OCI-LY1 (cell line): ENCODE data around the gene PRM1.

Experiments used
- H2AFZ ChIP-seq: fragments of 200-600 bp; sonication (generic), shearing (Covaris generic); 2 replicates; pipeline ENCODE4 v1.6.0; 2014; ENCODE audit warnings: antibody characterized with exemption, mild to moderate bottlenecking, low read length
- H3F3A ChIP-seq: fragments of 200-600 bp; sonication (generic), shearing (Covaris generic); 2 replicates; pipeline ENCODE4 v1.6.0; 2014; ENCODE audit warnings: mild to moderate bottlenecking, antibody characterized with exemption, low read length, moderate library complexity; ENCODE audit not compliant: insufficient read depth
- H3K27ac ChIP-seq: fragments of 200-600 bp; sonication (generic); 2 replicates; pipeline ENCODE4 v1.5.1; 2014; ENCODE audit warnings: low read length, mixed run types, mild to moderate bottlenecking, low read depth; ENCODE audit not compliant: poor library complexity, severe bottlenecking
- H3K27me3 ChIP-seq: fragments of 200-600 bp; sonication (generic); 2 replicates; pipeline ENCODE4 v1.6.0; 2014; ENCODE audit warnings: antibody characterized with exemption, mild to moderate bottlenecking, low read length, moderate library complexity; ENCODE audit not compliant: insufficient read depth
- H3K36me3 ChIP-seq: fragments of 200-600 bp; sonication (generic); 2 replicates; pipeline ENCODE4 v1.6.1; 2014; ENCODE audit warnings: mild to moderate bottlenecking, antibody characterized with exemption, low read length, moderate library complexity, mixed read lengths; ENCODE audit not compliant: insufficient read depth
- H3K4me1 ChIP-seq: fragments of 200-600 bp; sonication (generic); 2 replicates; pipeline ENCODE4 v1.5.1; 2014; ENCODE audit warnings: mild to moderate bottlenecking, low read length, moderate library complexity; ENCODE audit not compliant: insufficient read depth, severe bottlenecking
- H3K4me2 ChIP-seq: fragments of 200-600 bp; sonication (generic), shearing (Covaris generic); 2 replicates; pipeline ENCODE4 v1.6.1; 2014; ENCODE audit warnings: low read length
- H3K4me3 ChIP-seq: fragments of 200-600 bp; sonication (generic); 2 replicates; pipeline ENCODE4 v1.5.1; 2014; ENCODE audit warnings: low read length, low read depth, mild to moderate bottlenecking, mixed read lengths; ENCODE audit not compliant: poor library complexity, severe bottlenecking
- H3K79me2 ChIP-seq: fragments of 200-600 bp; shearing (Covaris generic); 2 replicates; pipeline ENCODE4 v1.6.1; 2016; ENCODE audit warnings: mixed run types, low read length, mixed read lengths; ENCODE audit not compliant: insufficient read depth
- H3K9ac ChIP-seq: fragments of 200-600 bp; sonication (generic), shearing (Covaris generic); 2 replicates; pipeline ENCODE4 v1.6.1; 2014; ENCODE audit warnings: mild to moderate bottlenecking, low read length, mixed read lengths
- H3K9me2 ChIP-seq: fragments of 200-600 bp; sonication (generic), shearing (Covaris generic); 2 replicates; pipeline ENCODE4 v1.6.1; 2014; ENCODE audit warnings: low read depth, mild to moderate bottlenecking, low read length, mixed read lengths
- H3K9me3 ChIP-seq: fragments of 200-600 bp; shearing (Covaris generic); 2 replicates; pipeline ENCODE4 v1.6.1; 2014; ENCODE audit warnings: low read length, mixed read lengths
- H4K20me1 ChIP-seq: fragments of 200-600 bp; sonication (generic), shearing (Covaris generic); 2 replicates; pipeline ENCODE4 v1.6.0; 2016; ENCODE audit warnings: mild to moderate bottlenecking, low read length; ENCODE audit not compliant: insufficient read depth
- CTCF ChIP-seq: fragments of 200-600 bp; sonication (generic), shearing (Covaris generic); IDR thresholded peaks from 2 replicates; pipeline ENCODE4 v1.5.1; 2017; ENCODE audit warnings: mild to moderate bottlenecking, antibody characterized with exemption, low read length, moderate library complexity, mixed read lengths
- EZH2 ChIP-seq: fragments of 200-600 bp; sonication (generic), shearing (Covaris generic); IDR thresholded peaks from 2 replicates; pipeline ENCODE4 v1.8.0; 2017; ENCODE audit warnings: borderline replicate concordance, mixed run types, mild to moderate bottlenecking, antibody characterized with exemption, low read length, moderate library complexity, mixed read lengths

PRM1 gene

GRCh38 chr16:11307639-11308492 lies 26.7 kb upstream of the PRM1 start:
- no peak for TF ChIP-seq CTCF
- no peak for TF ChIP-seq EZH2
- Histone ChIP-seq H3K9me3 (peaks cover 12% of the 10 kb centered on the region; the same call in 1 of the 2 replicates), H3K4me3 (no peak overlapping the region), H3K4me2 (no peak overlapping the region), H3K27me3 (no peaks in the 10 kb centered on the region), H3K36me3 (no peaks in the 10 kb centered on the region), H3K9me2 (no peaks in the 10 kb centered on the region), H3K27ac (peak overlapping the region; percentile 94), H4K20me1 (no peaks in the 10 kb centered on the region), H3K9ac (no peak overlapping the region), H3F3A (no peaks in the 10 kb centered on the region), H3K79me2 (no peaks in the 10 kb centered on the region), H2AFZ (no peak overlapping the region), H3K4me1 (peaks cover 60% of the 10 kb centered on the region)

- Histone ChIP-seq H3F3A (no peaks in the 10 kb centered on the region), H3K4me1 (peaks cover 53% of the 10 kb centered on the region), H3K27ac (no peak overlapping the region), H3K4me3 (no peak overlapping the region), H3K79me2 (no peaks in the 10 kb centered on the region), H3K4me2 (no peak overlapping the region), H3K27me3 (no peaks in the 10 kb centered on the region), H3K9me2 (no peaks in the 10 kb centered on the region), H4K20me1 (no peaks in the 10 kb centered on the region), H3K9ac (no peak overlapping the region), H2AFZ (no peak overlapping the region), H3K9me3 (peaks cover 12% of the 10 kb centered on the region; the same call in 1 of the 2 replicates), H3K36me3 (no peaks in the 10 kb centered on the region)
- TF ChIP-seq EZH2 (no peak), CTCF (no peak)
Observed at GRCh38 chr16:11306997-11307638, 26.0 kb upstream of the PRM1 start.

DNA sequence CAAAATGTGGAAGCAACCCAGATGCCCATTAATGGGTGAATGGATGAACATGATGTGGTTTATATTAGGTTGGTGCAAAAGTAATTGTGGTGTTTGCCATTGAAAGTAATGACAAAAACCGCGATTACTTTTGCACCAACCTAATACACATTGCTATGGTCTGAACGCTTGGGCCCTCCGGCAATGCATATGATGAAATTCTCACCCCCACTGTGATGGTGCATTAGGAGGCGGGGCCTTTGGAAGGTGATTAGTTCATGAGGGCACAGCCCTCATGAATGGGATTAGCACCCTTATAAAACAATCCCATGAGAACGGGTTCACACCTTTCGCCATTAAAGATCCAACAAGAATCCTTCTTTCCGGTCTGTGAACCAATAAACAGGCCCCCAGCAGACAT lies 25.3 kb upstream of the PRM1 start:
- Histone ChIP-seq H3K4me3 (no peak overlapping the region), H3K27ac (no peak overlapping the region), H3K4me2 (no peak overlapping the region), H2AFZ (no peak overlapping the region), H3K9me2 (no peaks in the 10 kb centered on the region), H3K27me3 (no peaks in the 10 kb centered on the region), H3K9me3 (peaks cover 12% of the 10 kb centered on the region; the same call in 1 of the 2 replicates), H4K20me1 (no peaks in the 10 kb centered on the region), H3K9ac (no peak overlapping the region), H3F3A (no peaks in the 10 kb centered on the region), H3K79me2 (no peaks in the 10 kb centered on the region), H3K36me3 (no peaks in the 10 kb centered on the region), H3K4me1 (peaks cover 47% of the 10 kb centered on the region)
- no peak for TF ChIP-seq EZH2
- no peak for TF ChIP-seq CTCF
